ENCODE data around the gene TSFM. TPM values are rescaled to one million over a fixed set of nuclear protein-coding genes. Genes with fewer than 3 reads are reported as not detected.
A peak's percentile ranks its signal among the peaks of the same experiment; 100 is the strongest.

Gene TSFM
- total and polyA plus RNA-seq, 9 of the 15 experiments (the other 6 are each of a cell fraction or from before 2014, with no cell fraction given): 44.6 to 198 (median 60.2) TPM

DNA sequence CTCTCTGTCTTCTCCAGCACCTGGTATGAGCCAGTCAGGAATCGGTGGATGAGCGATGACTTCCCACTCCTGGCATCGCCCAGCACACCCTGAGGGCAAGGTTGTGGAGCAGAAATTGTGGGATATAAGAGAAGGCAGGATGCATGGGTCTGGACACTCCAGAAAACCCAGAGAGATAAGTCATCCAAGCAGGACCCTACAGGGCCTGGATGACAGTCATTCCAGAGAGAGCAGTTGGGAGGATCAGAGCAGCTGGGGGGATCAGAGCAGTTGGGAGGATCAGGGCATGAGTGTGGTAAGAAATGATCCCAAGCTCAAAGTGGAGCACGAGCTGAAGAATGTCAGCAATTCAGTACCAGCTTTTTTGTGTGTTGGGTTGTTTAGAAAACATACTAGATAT, 48.0 kb upstream of the TSFM start:
- TF ChIP-seq IFI16 (CRISPR knock-in tag; IDR thresholded peaks at IDR 0.05): no peak
- no peaks in the 10 kb centered on the region for H4K20me1 ChIP-seq (replicated peaks; ENCODE audit: control insufficient read depth, insufficient read depth, low read length)
- no peak overlapping the region for H3K27ac ChIP-seq (ENCODE audit: extremely low read depth, low read depth, low read length)
- peaks cover 31 to 66% of the 10 kb centered on the region in 2 experiments for H3K27me3 ChIP-seq (ENCODE audit: control insufficient read depth in 2 of 2, insufficient read depth in 2 of 2, low read length in 2 of 2)
- no peak overlapping the region for H3K4me2 ChIP-seq (ENCODE audit: insufficient read depth, low read length)
- H3K9ac ChIP-seq (ENCODE audit: insufficient read depth in 1 of 2, low read depth in 2 of 2, low read length in 2 of 2): peak overlapping the region in 1 of 2 experiments; percentile 12; a peak in 1 of 4 replicates
- intact Hi-C loops (cut with micrococcal nuclease) (no loop called here), in situ Hi-C loops (cut with MboI) (loop anchor here (5.0 kb wide), 1 partner anchor 107 kb away; no protein-coding TSS in a partner anchor)
- BruUV-seq (replicated peaks): no TSS peak
- CTCF ChIA-PET (ENCODE audit: low intra/inter-chr PET ratio): interaction anchor here (2.3 kb wide), 1 partner anchor 151 kb away, joined by 17 read pairs; no protein-coding TSS in a partner anchor
- POLR2A ChIA-PET: interaction anchor here (1.2 to 3.5 kb wide), 3 partner anchors 11 to 220 kb away, joined by 4 to 15 read pairs (median 5); partner anchors contain the start of gene TSPAN31
- WGBS (ENCODE audit: insufficient coverage, low coverage, missing lambda C conversion rate): 9% methylated on average over 4 of the region's 4 CpGs
- DNase-seq (ENCODE audit: extremely low read depth in 1 of 4, low spot score in 3 of 4): no peak
- no peaks in the 10 kb centered on the region for H3K9me3 ChIP-seq (replicated peaks; ENCODE audit: control insufficient read depth, insufficient read depth, low read depth, low read length)
- no peak overlapping the region for H2AFZ ChIP-seq (ENCODE audit: low read depth, low read length)
- no peak for ATAC-seq
- H3K4me1 ChIP-seq (replicated peaks in 1 of 2; ENCODE audit: control insufficient read depth in 2 of 2, insufficient read depth in 2 of 2, low read length in 2 of 2): peaks cover 9 to 28% of the 10 kb centered on the region in 2 experiments; a peak in 4 of 5 replicates
- no peak overlapping the region for H3K4me3 ChIP-seq
- no peaks in the 10 kb centered on the region for H3K79me2 ChIP-seq (ENCODE audit: control insufficient read depth, insufficient read depth, low read length)
- H3K36me3 ChIP-seq (ENCODE audit: control insufficient read depth, insufficient read depth, low read length): no peaks in the 10 kb centered on the region
- FAIRE-seq: no peak
- H3K9me1 ChIP-seq (ENCODE audit: control insufficient read depth, insufficient read depth, low read length): peaks cover 4% of the 10 kb centered on the region

DNA sequence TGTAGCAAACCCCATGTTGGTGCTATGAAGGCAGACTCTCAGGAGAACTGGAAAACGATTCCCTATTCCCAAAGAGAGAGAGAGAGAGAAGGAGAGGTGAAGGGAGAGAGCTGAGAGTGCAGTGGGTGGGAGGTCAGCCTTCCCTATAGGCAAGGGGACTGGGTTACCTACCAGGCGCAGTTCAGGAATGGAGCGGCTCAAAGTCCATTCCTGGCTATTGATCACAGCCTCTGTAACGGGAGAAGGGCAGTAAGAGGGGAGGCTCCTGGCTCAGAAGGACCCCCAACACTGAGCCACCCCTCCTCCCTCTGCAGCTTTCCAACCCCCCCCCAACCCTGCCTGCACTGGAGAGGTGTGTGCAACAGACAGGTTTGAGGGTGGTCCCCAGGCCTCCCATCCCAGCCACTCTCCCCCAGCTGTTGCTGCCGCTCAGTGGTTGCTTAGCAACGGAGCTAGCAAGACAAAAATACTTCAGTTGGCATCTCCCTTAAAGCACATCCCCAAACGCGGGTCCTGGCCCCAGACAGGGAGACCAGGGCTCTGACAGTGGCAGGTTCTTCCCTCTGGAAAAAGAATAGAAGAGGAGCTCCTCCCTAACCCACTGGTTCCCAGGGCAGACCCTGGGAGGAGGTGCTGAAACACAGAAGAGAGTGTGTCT, 47.3 kb upstream of the TSFM start:
- FAIRE-seq (no peak), DNase-seq (ENCODE audit: extremely low read depth in 1 of 4, low spot score in 3 of 4) (no peak), ATAC-seq (no peak)
- H3K79me2 ChIP-seq (ENCODE audit: control insufficient read depth, insufficient read depth, low read length): no peaks in the 10 kb centered on the region
- no peak overlapping the region for H3K9ac ChIP-seq (ENCODE audit: insufficient read depth in 1 of 2, low read depth in 2 of 2, low read length in 2 of 2)
- BruUV-seq (replicated peaks): no TSS peak
- H2AFZ ChIP-seq (ENCODE audit: low read depth, low read length): peak overlapping the region; percentile 94
- no peak overlapping the region for H3K27ac ChIP-seq (ENCODE audit: extremely low read depth, low read depth, low read length)
- H3K27me3 ChIP-seq (ENCODE audit: control insufficient read depth in 2 of 2, insufficient read depth in 2 of 2, low read length in 2 of 2): peaks cover 28 to 66% of the 10 kb centered on the region in 2 experiments
- no peaks in the 10 kb centered on the region for H3K9me3 ChIP-seq (replicated peaks; ENCODE audit: control insufficient read depth, insufficient read depth, low read depth, low read length)
- H3K4me1 ChIP-seq (replicated peaks in 1 of 2; ENCODE audit: control insufficient read depth in 2 of 2, insufficient read depth in 2 of 2, low read length in 2 of 2): peaks cover 9 to 31% of the 10 kb centered on the region in 2 experiments; a peak in 4 of 5 replicates
- no peak overlapping the region for H3K4me3 ChIP-seq
- intact Hi-C loops (cut with micrococcal nuclease): loop anchor here (5.0 kb wide), 1 partner anchor 213 kb away; the partner anchor contains the start of genes DDIT3 and MBD6
- peaks cover 4% of the 10 kb centered on the region for H3K9me1 ChIP-seq (ENCODE audit: control insufficient read depth, insufficient read depth, low read length)
- TF ChIP-seq RFX1 (IDR thresholded peaks at IDR 0.05): peak; percentile 95
- no peak for TF ChIP-seq MCM5 (IDR thresholded peaks at IDR 0.05; ENCODE audit: low read depth)
- CTCF ChIA-PET (ENCODE audit: low intra/inter-chr PET ratio): interaction anchor here (2.3 kb wide), 1 partner anchor 152 kb away, joined by 17 read pairs; no protein-coding TSS in a partner anchor
- no peaks in the 10 kb centered on the region for H3K36me3 ChIP-seq (ENCODE audit: control insufficient read depth, insufficient read depth, low read length)
- H3K4me2 ChIP-seq (ENCODE audit: insufficient read depth, low read length): peak overlapping the region; percentile 81
- no peaks in the 10 kb centered on the region for H4K20me1 ChIP-seq (replicated peaks; ENCODE audit: control insufficient read depth, insufficient read depth, low read length)
- POLR2A ChIA-PET: interaction anchor here (0.5 to 3.5 kb wide), 7 partner anchors 10 to 606 kb away, joined by 3 to 15 read pairs (median 4); partner anchors contain the start of genes DCTN2 and TSPAN31
- in situ Hi-C loops (cut with MboI): no loop called here
- WGBS (ENCODE audit: insufficient coverage, low coverage, missing lambda C conversion rate): 3% methylated on average over 6 of the region's 8 CpGs

Measured in K562 (cell line).